ENCODE data around the gene MUCL1.

DNA sequence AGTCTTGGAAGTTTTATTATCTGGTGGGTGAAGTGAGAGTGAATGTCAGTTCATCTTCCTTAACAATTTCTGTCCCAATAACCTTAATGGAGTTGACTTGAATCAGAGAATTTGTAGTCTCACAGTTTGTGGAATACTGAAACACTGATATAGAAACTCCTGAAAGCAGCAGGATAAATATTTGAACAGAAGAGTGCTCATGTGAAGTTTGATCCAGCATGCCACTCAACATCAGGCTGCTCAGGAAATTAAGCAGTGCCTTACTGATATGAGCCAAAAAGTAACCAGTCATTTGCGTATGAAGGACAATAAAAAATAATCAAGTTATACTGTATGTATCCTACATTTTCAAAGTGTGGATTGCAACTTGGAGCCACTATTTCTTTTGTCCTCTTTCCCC, 15.7 kb downstream of the MUCL1 start:
- TF ChIP-seq, protein P1, sequence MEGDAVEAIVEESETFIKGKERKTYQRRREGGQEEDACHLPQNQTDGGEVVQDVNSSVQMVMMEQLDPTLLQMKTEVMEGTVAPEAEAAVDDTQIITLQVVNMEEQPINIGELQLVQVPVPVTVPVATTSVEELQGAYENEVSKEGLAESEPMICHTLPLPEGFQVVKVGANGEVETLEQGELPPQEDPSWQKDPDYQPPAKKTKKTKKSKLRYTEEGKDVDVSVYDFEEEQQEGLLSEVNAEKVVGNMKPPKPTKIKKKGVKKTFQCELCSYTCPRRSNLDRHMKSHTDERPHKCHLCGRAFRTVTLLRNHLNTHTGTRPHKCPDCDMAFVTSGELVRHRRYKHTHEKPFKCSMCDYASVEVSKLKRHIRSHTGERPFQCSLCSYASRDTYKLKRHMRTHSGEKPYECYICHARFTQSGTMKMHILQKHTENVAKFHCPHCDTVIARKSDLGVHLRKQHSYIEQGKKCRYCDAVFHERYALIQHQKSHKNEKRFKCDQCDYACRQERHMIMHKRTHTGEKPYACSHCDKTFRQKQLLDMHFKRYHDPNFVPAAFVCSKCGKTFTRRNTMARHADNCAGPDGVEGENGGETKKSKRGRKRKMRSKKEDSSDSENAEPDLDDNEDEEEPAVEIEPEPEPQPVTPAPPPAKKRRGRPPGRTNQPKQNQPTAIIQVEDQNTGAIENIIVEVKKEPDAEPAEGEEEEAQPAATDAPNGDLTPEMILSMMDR (IDR thresholded peaks at IDR 0.05; ENCODE audit: insufficient read depth, low read depth, low read length) = no peak
- TF ChIP-seq EZH2 (IDR thresholded peaks at IDR 0.05; ENCODE audit: insufficient read depth, low read length) = no peak
